Measurements from ENCODE around the gene HDGFL3.

GRCh38 chr15:83209333-83209732 lies 1.7 kb upstream of the HDGFL3 start:
- no peak for TF ChIP-seq YY1 (IDR thresholded peaks at IDR 0.05; ENCODE audit: insufficient read depth, insufficient read length)
- no peak for TF ChIP-seq SUZ12 (IDR thresholded peaks at IDR 0.05; ENCODE audit: extremely low read depth, insufficient read depth, insufficient read length)
